Measurements from ENCODE around the gene DYNC1I2. TPM values are rescaled to one million over a fixed set of nuclear protein-coding genes. Genes with fewer than 3 reads are reported as not detected.
"Not testable (repeated sequence)": the region's sequence is repeated elsewhere in the genome, so short reads cannot be mapped to it uniquely, and the experiment has no call there.

DYNC1I2 gene
- polyA plus RNA-seq, 1 experiment, result 228 TPM

- ChIA-PET CTCF (no interaction called here), POLR2A (no interaction called here)
- TF ChIP-seq CTCF (IDR thresholded peaks at IDR 0.05; ENCODE audit: low read depth, low read length), result no peak
- Histone ChIP-seq H3K9me3 (ENCODE audit: control insufficient read depth, insufficient read depth, low read length) (no peaks in the 10 kb centered on the region), H3K4me3 (ENCODE audit: low read depth, low read length) (no peak overlapping the region), H3K27me3 (ENCODE audit: control insufficient read depth, insufficient read depth, low read length) (no peaks in the 10 kb centered on the region), H3K27ac (ENCODE audit: low read depth, low read length) (no peak overlapping the region)
- no peak for DNase-seq (ENCODE audit: low read depth, low spot score)
These were observed 60.1 kb downstream of the DYNC1I2 start for GRCh38 chr2:171747371-171747770.

- no peak overlapping the region for H3K27ac ChIP-seq (ENCODE audit: low read depth, low read length)
- ChIA-PET CTCF (interaction anchor here (0.6 to 1.1 kb wide), 3 partner anchors 50 to 360 kb away, joined by 3 to 4 read pairs (median 3); no protein-coding TSS in a partner anchor), POLR2A (no interaction called here)
- DNase-seq (ENCODE audit: low read depth, low spot score), result no peak
- H3K27me3 ChIP-seq (ENCODE audit: control insufficient read depth, insufficient read depth, low read length), result no peaks in the 10 kb centered on the region
- TF ChIP-seq CTCF (IDR thresholded peaks at IDR 0.05; ENCODE audit: low read depth, low read length), result no peak
- no peak overlapping the region for H3K4me3 ChIP-seq (ENCODE audit: low read depth, low read length)
- H3K9me3 ChIP-seq (ENCODE audit: control insufficient read depth, insufficient read depth, low read length), result no peaks in the 10 kb centered on the region
These were observed 67.1 kb downstream of the DYNC1I2 start for GRCh38 chr2:171754254-171754939.

GRCh38 chr2:171758762-171759161 is 71.5 kb downstream of the DYNC1I2 start:
- DNase-seq (ENCODE audit: low read depth, low spot score); H3K27me3 ChIP-seq (ENCODE audit: control insufficient read depth, insufficient read depth, low read length); H3K27ac ChIP-seq (ENCODE audit: low read depth, low read length); H3K9me3 ChIP-seq (ENCODE audit: control insufficient read depth, insufficient read depth, low read length); POLR2A ChIA-PET; H3K4me3 ChIP-seq (ENCODE audit: low read depth, low read length): not testable (repeated sequence)
- CTCF ChIA-PET, result interaction anchor here (0.6 to 1.1 kb wide), 2 partner anchors 55 to 567 kb away, joined by 3 read pairs; no protein-coding TSS in a partner anchor

GRCh38 chr2:171761176-171761575 is 73.9 kb downstream of the DYNC1I2 start:
- ChIA-PET CTCF (interaction anchor here (0.7 kb wide), 1 partner anchor 20 kb away, joined by 3 read pairs; no protein-coding TSS in a partner anchor), POLR2A (interaction anchor here (0.6 to 0.9 kb wide), 3 partner anchors 14 to 341 kb away, joined by 4 to 9 read pairs (median 5); no protein-coding TSS in a partner anchor)
- not testable (repeated sequence) for H3K27ac ChIP-seq (ENCODE audit: low read depth, low read length); H3K4me3 ChIP-seq (ENCODE audit: low read depth, low read length); H3K9me3 ChIP-seq (ENCODE audit: control insufficient read depth, insufficient read depth, low read length); H3K27me3 ChIP-seq (ENCODE audit: control insufficient read depth, insufficient read depth, low read length)
- peak; percentile 37 for DNase-seq (ENCODE audit: low read depth, low spot score)

- TF ChIP-seq CTCF (IDR thresholded peaks at IDR 0.05; ENCODE audit: low read depth, low read length), result no peak
- DNase-seq (ENCODE audit: low read depth, low spot score), result no peak
- Histone ChIP-seq H3K27ac (ENCODE audit: low read depth, low read length) (no peak overlapping the region), H3K27me3 (ENCODE audit: control insufficient read depth, insufficient read depth, low read length) (no peaks in the 10 kb centered on the region), H3K9me3 (ENCODE audit: control insufficient read depth, insufficient read depth, low read length) (no peaks in the 10 kb centered on the region), H3K4me3 (ENCODE audit: low read depth, low read length) (no peak overlapping the region)
- POLR2A ChIA-PET, result no interaction called here
- CTCF ChIA-PET, result interaction anchor here (1.0 kb wide), 1 partner anchor 343 kb away, joined by 3 read pairs; no protein-coding TSS in a partner anchor
These were observed 75.8 kb downstream of the DYNC1I2 start for GRCh38 chr2:171762879-171763573.

GRCh38 chr2:171763602-171764001 is 76.3 kb downstream of the DYNC1I2 start:
- no peak overlapping the region for H3K27ac ChIP-seq (ENCODE audit: low read depth, low read length)
- no peak for DNase-seq (ENCODE audit: low read depth, low spot score)
- ChIA-PET CTCF (interaction anchor here (1.0 kb wide), 1 partner anchor 343 kb away, joined by 3 read pairs; no protein-coding TSS in a partner anchor), POLR2A (no interaction called here)
- H3K27me3 ChIP-seq (ENCODE audit: control insufficient read depth, insufficient read depth, low read length), result no peaks in the 10 kb centered on the region
- H3K4me3 ChIP-seq (ENCODE audit: low read depth, low read length), result no peak overlapping the region
- no peak for TF ChIP-seq CTCF (IDR thresholded peaks at IDR 0.05; ENCODE audit: low read depth, low read length)
- H3K9me3 ChIP-seq (ENCODE audit: control insufficient read depth, insufficient read depth, low read length), result no peaks in the 10 kb centered on the region

Data from AG04450 (cell line).